Omental fat pad (tissue), 4 donors: Measurements from ENCODE around the gene LCP2. TPM values are rescaled to one million over a fixed set of nuclear protein-coding genes. Genes with fewer than 3 reads are reported as not detected.

Source experiments
- ATAC-seq: fragments of 150-250 bp; one replicate; pipeline ENCODE4 v1.9.1; 2016; ENCODE audit warnings: mild to moderate bottlenecking, moderate library complexity; ENCODE audit not compliant: low FRiP score
- DNase-seq: peaks from one replicate; pipeline ENCODE4 v3.0.0-alpha.2; 2019; ENCODE audit warnings: low spot score
- total RNA-seq, 4 donors: library from RNA; depleted of rRNA; stranded (reverse); fragments of >200 nt; gene quantifications; one replicate each; pipeline ENCODE4 v1.1.0, GENCODE V29; 2016
- TF ChIP-seq, protein P1 (sequence below), 3 donors: fragments of 450-650 bp; IDR thresholded peaks; one replicate each; pipeline ENCODE4 v1.5.1; 2016 to 2017; ENCODE audit warnings: antibody characterized with exemption in 3 of 3, mild to moderate bottlenecking in 3 of 3, moderate library complexity in 2 of 3

Gene LCP2
- total RNA-seq, 4 donors from 2014 or later, result 33.5 to 81.2 (median 59.1) TPM

DNA sequence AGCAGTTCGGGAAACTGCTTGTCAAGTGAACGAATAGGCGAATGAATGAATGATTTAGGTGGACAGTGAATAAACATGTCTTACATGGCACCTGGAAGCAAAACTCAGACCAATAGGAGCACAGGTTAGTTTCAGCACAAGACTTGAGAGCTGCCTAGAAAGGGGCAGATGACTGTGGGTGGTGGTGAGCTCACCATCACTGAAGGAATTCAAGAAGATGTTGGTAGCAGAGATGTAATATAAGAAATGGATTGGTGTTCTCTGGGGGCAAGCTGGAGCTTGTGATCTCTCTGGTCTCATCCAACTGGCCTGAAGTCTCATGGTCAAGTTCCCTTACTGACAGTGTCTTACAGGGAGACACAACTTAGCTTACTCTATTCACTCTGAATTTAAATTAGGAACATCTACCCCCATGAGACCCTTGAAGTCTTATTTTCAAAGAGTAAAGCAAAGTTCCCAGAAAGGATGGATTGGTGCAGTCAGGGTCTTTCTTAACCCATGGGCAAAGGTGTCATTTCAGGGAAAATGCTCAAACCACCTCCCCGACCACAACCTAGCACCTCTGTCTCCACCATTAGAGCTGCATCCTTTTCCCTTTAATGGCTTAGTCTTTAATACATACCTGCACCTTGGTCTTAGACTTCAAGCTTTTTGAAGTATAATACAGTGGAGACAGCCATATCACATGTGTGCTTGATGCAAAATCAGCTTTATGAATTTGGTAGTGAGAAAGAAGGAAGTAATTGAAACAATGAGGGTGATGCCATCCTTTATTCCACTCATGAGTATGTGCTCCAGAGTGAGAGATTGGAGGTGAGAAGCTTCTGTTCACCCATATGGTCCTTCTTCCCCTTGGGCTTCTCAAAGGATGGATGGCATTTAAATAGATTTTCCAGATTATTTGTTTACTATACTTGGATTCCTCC lies 5.1 kb downstream of the LCP2 start:
- TF ChIP-seq, protein P1, sequence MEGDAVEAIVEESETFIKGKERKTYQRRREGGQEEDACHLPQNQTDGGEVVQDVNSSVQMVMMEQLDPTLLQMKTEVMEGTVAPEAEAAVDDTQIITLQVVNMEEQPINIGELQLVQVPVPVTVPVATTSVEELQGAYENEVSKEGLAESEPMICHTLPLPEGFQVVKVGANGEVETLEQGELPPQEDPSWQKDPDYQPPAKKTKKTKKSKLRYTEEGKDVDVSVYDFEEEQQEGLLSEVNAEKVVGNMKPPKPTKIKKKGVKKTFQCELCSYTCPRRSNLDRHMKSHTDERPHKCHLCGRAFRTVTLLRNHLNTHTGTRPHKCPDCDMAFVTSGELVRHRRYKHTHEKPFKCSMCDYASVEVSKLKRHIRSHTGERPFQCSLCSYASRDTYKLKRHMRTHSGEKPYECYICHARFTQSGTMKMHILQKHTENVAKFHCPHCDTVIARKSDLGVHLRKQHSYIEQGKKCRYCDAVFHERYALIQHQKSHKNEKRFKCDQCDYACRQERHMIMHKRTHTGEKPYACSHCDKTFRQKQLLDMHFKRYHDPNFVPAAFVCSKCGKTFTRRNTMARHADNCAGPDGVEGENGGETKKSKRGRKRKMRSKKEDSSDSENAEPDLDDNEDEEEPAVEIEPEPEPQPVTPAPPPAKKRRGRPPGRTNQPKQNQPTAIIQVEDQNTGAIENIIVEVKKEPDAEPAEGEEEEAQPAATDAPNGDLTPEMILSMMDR (IDR thresholded peaks at IDR 0.05), result no peak
- DNase-seq (no peak), ATAC-seq (no peak)

DNA sequence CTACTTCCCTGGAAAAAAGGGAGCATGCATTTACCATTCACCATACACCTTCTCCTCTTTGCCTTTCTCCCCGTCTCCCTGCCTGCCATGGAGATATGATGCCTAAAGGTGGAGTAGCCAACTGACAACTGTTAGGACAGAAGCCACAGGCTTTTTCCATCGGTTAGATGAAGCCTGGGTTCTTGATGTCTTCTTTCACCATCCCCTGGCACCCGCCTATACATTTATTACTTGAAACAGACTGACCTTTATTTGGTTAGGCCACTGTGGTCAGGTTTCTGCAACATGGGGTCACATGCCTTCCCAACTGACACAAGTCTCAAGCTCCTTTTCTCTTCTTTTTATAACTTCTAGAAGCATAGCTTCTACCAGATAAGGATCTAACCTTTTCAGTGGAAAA lies 7.1 kb downstream of the LCP2 start:
- TF ChIP-seq, protein P1 (IDR thresholded peaks at IDR 0.05), result no peak
- DNase-seq, result no peak
- ATAC-seq, result no peak

DNA sequence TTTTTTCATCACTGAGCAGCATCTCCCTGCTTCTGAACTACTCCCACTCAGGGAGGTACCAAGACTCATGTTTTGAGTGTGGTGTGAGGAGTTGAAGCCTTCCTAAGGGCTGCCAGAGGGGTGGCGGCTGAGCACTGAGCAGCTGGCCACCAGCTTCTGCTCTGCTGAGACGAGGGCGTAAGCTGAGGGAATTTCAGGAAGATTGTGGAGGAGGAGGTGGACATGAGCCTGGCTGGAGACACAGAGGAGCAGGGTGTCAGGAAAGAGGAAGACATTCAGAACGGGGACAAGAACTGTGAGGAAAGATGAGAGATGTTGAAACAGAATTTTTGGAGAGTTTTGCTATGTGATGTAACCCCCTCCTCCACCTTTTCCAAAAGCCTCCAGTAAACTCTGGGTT lies 7.8 kb downstream of the LCP2 start:
- DNase-seq, result no peak
- peak; percentile 74 for ATAC-seq
- TF ChIP-seq, protein P1 (IDR thresholded peaks at IDR 0.05), result no peak

DNA sequence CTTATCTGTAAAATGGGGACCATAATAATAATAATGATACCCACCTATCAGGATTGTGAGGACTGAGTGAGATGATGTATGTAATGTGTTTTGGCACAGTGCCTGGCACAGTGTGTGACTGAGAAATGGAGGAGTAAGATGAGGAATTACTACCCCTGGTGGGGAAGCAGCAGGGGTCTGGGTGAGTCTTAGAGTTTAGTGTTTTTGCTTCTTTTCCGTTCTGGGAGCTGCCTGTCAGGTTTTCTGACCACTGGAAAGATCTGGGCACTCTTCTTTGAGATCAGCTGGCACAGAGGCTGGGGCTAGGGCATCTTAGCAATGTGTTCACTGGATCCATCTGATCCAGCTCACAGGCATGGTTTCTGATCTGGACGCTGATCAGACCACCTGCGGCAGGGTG lies 8.5 kb downstream of the LCP2 start:
- DNase-seq, result no peak
- no peak for ATAC-seq
- TF ChIP-seq, protein P1 (IDR thresholded peaks at IDR 0.05), result no peak

DNA sequence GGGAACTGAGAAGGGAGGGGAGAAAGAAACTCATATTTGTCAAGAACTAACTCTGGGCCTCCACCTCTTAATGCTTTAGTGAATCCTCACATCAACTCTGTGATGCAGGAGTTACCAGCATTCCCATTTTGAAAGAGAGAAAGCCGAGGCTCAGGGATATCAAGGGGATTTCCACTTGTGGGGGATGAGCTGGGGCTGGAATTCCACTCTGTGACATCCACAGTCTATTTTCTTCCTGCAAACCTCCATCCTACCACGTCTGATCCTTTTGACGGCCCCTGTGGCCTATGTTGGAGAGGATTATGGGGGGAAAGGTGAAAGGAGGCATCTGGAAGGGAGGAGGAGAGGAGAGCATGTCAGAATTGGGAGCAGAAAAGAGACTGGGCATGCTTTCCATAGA lies 9.0 kb downstream of the LCP2 start:
- DNase-seq, result no peak
- no peak for ATAC-seq
- TF ChIP-seq, protein P1 (IDR thresholded peaks at IDR 0.05), result no peak

DNA sequence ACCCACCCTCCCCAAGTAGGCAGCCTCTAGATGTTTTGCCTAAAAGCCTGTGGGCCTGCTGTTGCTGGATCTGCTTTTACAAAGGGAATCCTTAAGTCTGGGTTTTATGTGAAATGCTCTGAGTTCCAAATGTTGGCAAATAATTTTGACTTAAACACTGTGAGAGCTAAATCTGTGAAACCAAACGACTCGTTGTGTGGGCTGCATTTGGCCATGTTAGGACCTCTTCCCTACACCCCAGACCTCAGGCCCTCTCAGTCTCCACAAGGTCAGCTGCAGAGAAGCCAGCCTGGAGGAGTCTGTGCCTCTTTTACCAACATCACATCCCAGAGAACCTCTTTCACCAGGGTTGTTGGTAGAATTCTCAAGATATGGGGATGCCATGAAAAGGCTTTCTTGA lies 9.4 kb downstream of the LCP2 start:
- TF ChIP-seq, protein P1 (IDR thresholded peaks at IDR 0.05), result no peak
- DNase-seq (no peak), ATAC-seq (no peak)

DNA sequence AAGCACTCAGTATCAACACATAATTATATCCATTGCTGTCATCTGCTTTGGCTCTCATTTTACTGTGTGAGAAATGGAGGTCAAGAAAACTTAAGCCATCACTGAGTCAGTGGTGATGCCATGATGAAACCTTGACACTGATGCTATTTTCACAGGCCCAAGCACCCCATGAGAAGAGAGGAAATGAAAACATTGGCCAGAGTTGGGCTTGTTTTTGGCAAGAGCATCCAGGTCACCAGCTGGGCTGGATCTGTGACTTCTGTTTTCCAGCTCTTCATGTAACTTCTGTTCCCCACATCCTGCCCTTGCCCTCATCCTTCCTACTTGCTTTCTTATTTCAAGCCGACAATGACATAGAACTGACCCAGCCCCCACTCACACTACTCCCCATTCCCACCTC lies 10.0 kb downstream of the LCP2 start:
- no peak for DNase-seq

More for the DNA sequence above, 10.0 kb downstream of the LCP2 start:
- no peak for ATAC-seq
- TF ChIP-seq, protein P1 (IDR thresholded peaks at IDR 0.05), result no peak
